Activated CD4-positive, alpha-beta T cell treated with anti-CD3 and anti-CD28 coated beads for 1 hour (primary cell): ENCODE data around the gene SP110.
"Not testable (repeated sequence)": the region's sequence is repeated elsewhere in the genome, so short reads cannot be mapped to it uniquely, and the experiment has no call there.

Experiments used
- DNase-seq: peaks from one replicate; pipeline ENCODE4 v3.0.0-alpha.2; 2020

Gene SP110

GRCh38 chr2:230219419-230220331 lies at the start of gene SP110:
TSS of gene SP110 (minus strand) at chr2:230219984. CDS start at chr2:230216927, 3,057 bp downstream.
- peak; percentile 80 for DNase-seq

- DNase-seq, result no peak
These were observed 48.9 kb upstream of the SP110 start for GRCh38 chr2:230268606-230269243.

- no peak for DNase-seq
These were observed 47.8 kb upstream of the SP110 start for GRCh38 chr2:230267556-230267955.

GRCh38 chr2:230267059-230267458 lies 47.3 kb upstream of the SP110 start:
- DNase-seq, result no peak

GRCh38 chr2:230266638-230267037 lies 46.9 kb upstream of the SP110 start:
- DNase-seq, result no peak

- not testable (repeated sequence) for DNase-seq
These were observed 45.2 kb upstream of the SP110 start for GRCh38 chr2:230264945-230265344.

- DNase-seq, result no peak
These were observed 42.5 kb upstream of the SP110 start for GRCh38 chr2:230262246-230262645.

GRCh38 chr2:230258483-230258882 lies 38.7 kb upstream of the SP110 start:
- DNase-seq, result no peak

- DNase-seq, result no peak
These were observed 37.0 kb upstream of the SP110 start for GRCh38 chr2:230256733-230257332.

- DNase-seq, result no peak
These were observed 34.5 kb upstream of the SP110 start for GRCh38 chr2:230254152-230254881.

- no peak for DNase-seq
These were observed 30.4 kb upstream of the SP110 start for GRCh38 chr2:230250231-230250630.

GRCh38 chr2:230246206-230246605 lies 26.4 kb upstream of the SP110 start:
- no peak for DNase-seq

- DNase-seq, result no peak
These were observed 24.4 kb upstream of the SP110 start for GRCh38 chr2:230244211-230244610.

GRCh38 chr2:230234845-230235244 lies 15.1 kb upstream of the SP110 start:
- DNase-seq, result no peak

- no peak for DNase-seq
These were observed 14.4 kb upstream of the SP110 start for GRCh38 chr2:230234122-230234722.

GRCh38 chr2:230231251-230231650 lies 11.5 kb upstream of the SP110 start:
- no peak for DNase-seq

- DNase-seq, result no peak
These were observed 10.9 kb upstream of the SP110 start for GRCh38 chr2:230230496-230231200.

- no peak for DNase-seq
These were observed 10.3 kb upstream of the SP110 start for GRCh38 chr2:230230087-230230486.

- no peak for DNase-seq
These were observed 7.4 kb upstream of the SP110 start for GRCh38 chr2:230227216-230227615.

- DNase-seq, result no peak
These were observed 6.3 kb upstream of the SP110 start for GRCh38 chr2:230226051-230226551.

GRCh38 chr2:230225486-230225885 lies 5.7 kb upstream of the SP110 start, which contains the start of gene SP140:
TSS of gene SP140 (plus strand) at chr2:230225736. CDS start at chr2:230225845, 109 bp downstream.
- DNase-seq, result peak; percentile 78

GRCh38 chr2:230224458-230224857 lies 4.7 kb upstream of the SP110 start:
- no peak for DNase-seq
